Mammary epithelial cell (primary cell): ENCODE data around the gene MYCT1.

Experiments
- CTCF ChIP-seq, 2 donors: IDR thresholded peaks in 1 of 2; conservative IDR thresholded peaks in 1 of 2; 2 replicates each; pipeline ENCODE4 v1.5.1; 2011 to 2012; ENCODE audit warnings: inconsistent platforms in 2 of 2, low read length in 2 of 2, mild to moderate bottlenecking in 2 of 2, control low read depth in 1 of 2, low read depth in 1 of 2; ENCODE audit not compliant: insufficient read depth in 1 of 2; ENCODE audit errors: extremely low read depth in 1 of 2
- EZH2 ChIP-seq: IDR thresholded peaks from 2 replicates; pipeline ENCODE4 v1.6.1; 2012; ENCODE audit warnings: low read length, inconsistent platforms, borderline replicate concordance

GRCh38 chr6:152701081-152701862 is 3.6 kb downstream of the MYCT1 start:
- TF ChIP-seq CTCF (conservative IDR thresholded peaks at IDR 0.05 in 1 of 2, IDR thresholded peaks at IDR 0.05 in 1 of 2; ENCODE audit: extremely low read depth in 1 of 2, insufficient read depth in 1 of 2, low read depth in 1 of 2, low read length in 2 of 2), result peak in 1 of 2 donors; percentile 14
- no peak for TF ChIP-seq EZH2
